ENCODE measurements around the gene EFNB2. TPM values are rescaled to one million over a fixed set of nuclear protein-coding genes. Genes with fewer than 3 reads are reported as not detected.

EFNB2 gene
- total and polyA plus RNA-seq, 12 donors: 9.7 to 21.1 (median 14.3) TPM

GRCh38 chr13:106486287-106486686 lies 49.2 kb downstream of the EFNB2 start:
- Histone ChIP-seq H3K4me3 (no peak overlapping the region), H3K27ac (no peak overlapping the region), H3K4me1 (peaks cover 7 to 50% (median 25%) of the 10 kb centered on the region in 9 donors)

GRCh38 chr13:106484537-106485193 lies 50.8 kb downstream of the EFNB2 start:
- H3K9me3 ChIP-seq: peaks cover 0 to 11% (median 0%) of the 10 kb centered on the region in 11 donors
- intact Hi-C loops (cut with DNase I): no loop called here
- DNase-seq: peak in 1 of 2 donors; percentile 48
- peak overlapping the region in 6 of 10 donors; percentile 9 to 34 (median 30) for H3K4me3 ChIP-seq
- H3K36me3 ChIP-seq: no peaks in the 10 kb centered on the region
- ATAC-seq: peak; percentile 39 to 74 (median 64)
- H3K4me1 ChIP-seq: peaks cover 7 to 35% (median 25%) of the 10 kb centered on the region in 9 donors
- peaks cover 0 to 6% (median 0%) of the 10 kb centered on the region in 7 donors for H3K27me3 ChIP-seq
- TF ChIP-seq CTCF (IDR thresholded peaks at IDR 0.05): no peak
- 3 to 7% methylated on average over 12 of the region's 12 CpGs for WGBS, 2 donors
- peak overlapping the region in 7 of 10 donors; percentile 2 to 74 (median 42) for H3K27ac ChIP-seq

More at GRCh38 chr13:106486287-106486686, 49.2 kb downstream of the EFNB2 start:
- H3K9me3 ChIP-seq: peaks cover 0 to 11% (median 0%) of the 10 kb centered on the region in 11 donors
- WGBS, 2 donors: 92 to 93% methylated on average over 2 of the region's 2 CpGs
- intact Hi-C loops (cut with DNase I): no loop called here
- H3K36me3 ChIP-seq: peaks cover 0 to 13% (median 0%) of the 10 kb centered on the region in 9 donors
- DNase-seq: no peak
- H3K27me3 ChIP-seq: peaks cover 0 to 12% (median 0%) of the 10 kb centered on the region in 7 donors
- no peak for TF ChIP-seq CTCF (IDR thresholded peaks at IDR 0.05)
- no peak for ATAC-seq

- intact Hi-C loops (cut with DNase I): no loop called here
- DNase-seq: no peak
- 55 to 66% methylated on average over 9 of the region's 9 CpGs for WGBS, 2 donors
- peak in 1 of 8 donors; percentile 25 for ATAC-seq
- H3K9me3 ChIP-seq: peaks cover 0 to 11% (median 0%) of the 10 kb centered on the region in 11 donors
- H3K27ac ChIP-seq: peak overlapping the region in 4 of 10 donors; percentile 2 to 74 (median 54)
- peak overlapping the region in 3 of 10 donors; percentile 22 to 34 (median 30) for H3K4me3 ChIP-seq
- H3K36me3 ChIP-seq: no peaks in the 10 kb centered on the region
- peaks cover 0 to 6% (median 0%) of the 10 kb centered on the region in 7 donors for H3K27me3 ChIP-seq
- peaks cover 7 to 34% (median 25%) of the 10 kb centered on the region in 9 donors for H3K4me1 ChIP-seq
- TF ChIP-seq CTCF (IDR thresholded peaks at IDR 0.05): no peak
Measured at GRCh38 chr13:106484084-106484483, 51.4 kb downstream of the EFNB2 start.

GRCh38 chr13:106481919-106482318 lies 53.5 kb downstream of the EFNB2 start:
- peaks cover 7 to 32% (median 21%) of the 10 kb centered on the region in 9 donors for H3K4me1 ChIP-seq
- 38 to 49% methylated on average over 4 of the region's 4 CpGs for WGBS, 2 donors
- H3K36me3 ChIP-seq: no peaks in the 10 kb centered on the region
- ATAC-seq (peak in 5 of 8 donors; percentile 40 to 80 (median 65)), DNase-seq (no peak)
- H3K9me3 ChIP-seq: peaks cover 0 to 11% (median 0%) of the 10 kb centered on the region in 11 donors
- peak overlapping the region in 4 of 10 donors; percentile 27 to 48 (median 36) for H3K27ac ChIP-seq
- intact Hi-C loops (cut with DNase I): no loop called here
- H3K4me3 ChIP-seq: no peak overlapping the region
- TF ChIP-seq CTCF (IDR thresholded peaks at IDR 0.05): no peak
- H3K27me3 ChIP-seq: no peaks in the 10 kb centered on the region
